Melanocyte of skin (primary cell): Measurements from ENCODE around the gene IQCK. TPM values are rescaled to one million over a fixed set of nuclear protein-coding genes. Genes with fewer than 3 reads are reported as not detected.

ENCODE experiments used
- small RNA-seq, 2 donors: library from RNA; depleted of rRNA; stranded (forward); fragments of <200 nt; gene quantifications; one replicate each; pipeline ENCODE3, GENCODE V24; 2012
- total RNA-seq, 2 donors: library from RNA; depleted of rRNA; stranded (reverse); fragments of >200 nt; gene quantifications; 2 replicates each; pipeline ENCODE4 v1.2.3, GENCODE V29; 2012

IQCK gene
- 1 to 10 TPM; 2.7 to 9.6 TPM for total RNA-seq

GRCh38 chr16:19717741-19718623 lies at the start of gene IQCK, which contains the start of gene KNOP1:
IQCK (plus strand) TSS chr16:19718271; CDS start chr16:19718307, 36 bp downstream.
KNOP1 (minus strand) TSS chr16:19718227; CDS start chr16:19715035, 3,192 bp downstream.

GRCh38 chr16:19884611-19885450 lies 166.8 kb downstream of the IQCK start, which contains the start of gene GPRC5B:
GPRC5B (minus strand) TSS chr16:19884848; CDS start chr16:19872845, 12,003 bp downstream.

Small RNAs within 50 kb of the gene (small RNA-seq; reads per million reads assigned to genes)
- gene LARP7P2: 0 reads per million in 2 donors

Other genes starting within 250 kb of the IQCK start
- gene GDE1, start 196.2 kb upstream of the IQCK start, total RNA-seq: 10 to 100 TPM; 65.3 to 68.1 TPM
- gene CCP110, start 194.3 kb upstream of the IQCK start, total RNA-seq: 10 to 100 TPM in 1 of 2 donors, 1 to 10 TPM in 1; 9.3 to 12.7 TPM
- gene VPS35L, start 162.6 kb upstream of the IQCK start, total RNA-seq: 10 to 100 TPM; 47.0 to 51.6 TPM
- 10 to 100 TPM in 1 of 2 donors, 1 to 10 TPM in 1; 8.6 to 13.0 TPM for gene KNOP1, start within 50 bp of the IQCK start, total RNA-seq
- gene GPRC5B, start 166.6 kb downstream of the IQCK start, total RNA-seq: 10 to 100 TPM in 1 of 2 donors, 1 to 10 TPM in 1; 1.3 to 10.3 TPM